Esophagus squamous epithelium (tissue), 5 donors: Measurements from ENCODE around the gene PRELID2. TPM values are rescaled to one million over a fixed set of nuclear protein-coding genes. Genes with fewer than 3 reads are reported as not detected.

Source experiments
- DNase-seq: peaks from one replicate; lab custom pipeline; 2025; lab: John Stamatoyannopoulos, UW
- H3K27ac ChIP-seq, 4 donors: fragments of 200-600 bp; sonication (generic); one replicate each; pipeline ENCODE4 v1.5.1; 2016 to 2019; ENCODE audit warnings: mild to moderate bottlenecking in 1 of 4
- H3K27me3 ChIP-seq, 4 donors: fragments of 200-600 bp; sonication (generic); 1 replicate in 3 of 4; 2 replicates in 1 of 4; pipeline versions ENCODE4 v1.5.1 to v1.6.0; 2017 to 2021; ENCODE audit warnings: antibody characterized with exemption in 1 of 4
- H3K36me3 ChIP-seq, 3 donors: fragments of 200-600 bp; sonication (generic); one replicate each; pipeline ENCODE4 v1.5.1; 2016 to 2019
- H3K4me1 ChIP-seq, 3 donors: fragments of 200-600 bp; sonication (generic); one replicate each; pipeline ENCODE4 v1.5.1; 2017 to 2019
- H3K4me3 ChIP-seq, 4 donors: fragments of 200-600 bp; sonication (generic); 1 replicate in 3 of 4; 2 replicates in 1 of 4; pipeline ENCODE4 v1.5.1; 2016 to 2019; ENCODE audit warnings: mild to moderate bottlenecking in 2 of 4, moderate library complexity in 1 of 4
- H3K9me3 ChIP-seq, 3 donors: fragments of 200-600 bp; sonication (generic); one replicate each; pipeline ENCODE4 v1.5.1; 2016 to 2019
- CTCF ChIP-seq, 6 experiments: fragments of 450-650 bp in 4 of 6; fragments of 200-600 bp in 2 of 6; sonication (generic) in 2 of 6; IDR thresholded peaks; one replicate each; pipeline ENCODE4 v1.5.1; 2016 to 2019; ENCODE audit warnings: antibody characterized with exemption in 6 of 6, mild to moderate bottlenecking in 4 of 6, moderate library complexity in 4 of 6
- POLR2A ChIP-seq, 4 donors: fragments of 450-650 bp; IDR thresholded peaks; one replicate each; pipeline ENCODE4 v1.6.1; 2017; ENCODE audit warnings: antibody characterized with exemption in 4 of 4, mild to moderate bottlenecking in 4 of 4, moderate library complexity in 3 of 4
- WGBS, 2 donors: methylation state at CpG; one replicate each; pipeline ENCODE4 v1.1.5; 2018; 5-methylcytosine and 5-hydroxymethylcytosine counted together
- intact Hi-C: fragments of 100-400 bp; cut with DNase I; formaldehyde crosslinking; loops from one replicate; pipeline ENCODE4 v1.15.0; 2022
- total RNA-seq, 4 donors: library from RNA; depleted of rRNA; stranded (reverse); fragments of >200 nt; gene quantifications; one replicate each; pipeline ENCODE4 v1.1.0, GENCODE V29; 2016
- donor health status: DM: yes; HTN: yes; CAD: no.

The PRELID2 gene
- total RNA-seq, 4 donors from 2014 or later = 0.68 to 12.6 (median 6.5) TPM

DNA sequence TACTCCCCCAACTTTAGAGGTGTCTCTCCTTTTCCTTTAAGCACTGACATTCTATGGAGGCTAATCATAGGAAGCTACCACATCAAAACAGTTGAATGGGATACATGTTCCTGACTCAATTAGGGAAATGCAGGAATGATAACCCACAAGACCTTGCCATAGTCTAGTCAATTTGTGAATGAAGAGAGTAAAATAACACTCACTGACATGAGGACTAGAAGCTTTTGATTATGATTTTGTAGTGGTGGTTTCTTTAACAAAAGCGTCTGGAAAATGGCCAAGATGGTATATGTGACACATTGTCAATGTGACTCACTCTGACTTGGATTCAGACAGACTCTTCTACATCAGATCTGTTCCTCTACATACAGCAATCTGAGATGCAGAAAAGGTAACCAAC is 13.7 kb upstream of the PRELID2 start:
- no peak for TF ChIP-seq POLR2A (IDR thresholded peaks at IDR 0.05)
- TF ChIP-seq CTCF (IDR thresholded peaks at IDR 0.05) = no peak
- H3K36me3 ChIP-seq = no peaks in the 10 kb centered on the region
- H3K4me1 ChIP-seq = no peaks in the 10 kb centered on the region
- DNase-seq = no peak
- WGBS, 2 donors = 48 to 81% methylated on average over 1 of the region's 1 CpG
- H3K9me3 ChIP-seq = no peaks in the 10 kb centered on the region
- H3K27me3 ChIP-seq = no peaks in the 10 kb centered on the region
- no peak overlapping the region for H3K27ac ChIP-seq
- H3K4me3 ChIP-seq = no peak overlapping the region
- intact Hi-C loops = no loop called here

DNA sequence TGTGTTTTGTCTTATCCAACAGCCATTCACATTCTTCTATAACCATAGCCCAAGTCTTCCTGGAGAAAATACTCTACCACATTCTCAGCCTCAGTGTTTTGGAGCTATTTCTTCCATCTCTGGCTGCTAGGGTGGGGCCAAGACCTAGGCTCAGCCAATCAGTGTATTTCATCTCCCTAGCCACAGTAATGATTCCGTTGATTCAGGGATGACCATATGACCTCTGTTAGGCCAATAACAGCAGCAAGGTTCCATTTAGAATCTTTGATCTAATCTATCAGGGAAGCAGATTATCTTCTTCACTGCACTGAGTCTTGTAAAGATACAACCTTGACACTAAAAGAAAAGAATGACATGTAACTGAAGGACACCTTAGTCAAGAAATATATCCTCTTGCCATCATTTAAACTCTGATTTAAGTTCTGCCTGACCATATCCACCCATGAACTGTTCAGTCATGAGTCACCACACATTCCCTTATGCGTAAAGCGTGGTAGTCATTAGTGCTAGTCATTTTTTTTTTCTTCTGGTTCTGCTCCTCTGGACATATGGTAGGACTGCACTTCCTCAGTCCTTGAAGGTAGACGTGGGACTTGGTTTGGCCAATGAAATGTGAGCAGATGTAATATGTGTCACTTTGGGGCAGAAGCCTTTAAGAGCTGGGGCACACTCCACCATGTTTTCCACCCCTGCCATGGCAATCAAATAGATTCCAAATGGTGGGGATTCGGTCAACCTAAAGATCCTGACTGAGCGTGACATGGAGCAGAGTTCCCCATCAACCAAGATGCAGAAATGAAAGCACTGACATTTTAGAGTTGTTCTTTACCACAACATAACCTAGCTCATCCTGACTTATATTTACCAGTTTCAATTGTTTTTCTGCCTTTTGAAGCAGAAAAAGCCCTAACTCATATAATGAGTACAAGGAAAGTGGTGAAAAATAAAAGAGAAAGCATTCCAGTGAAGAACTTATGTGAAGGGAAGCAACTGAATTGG is 12.7 kb upstream of the PRELID2 start:
- Histone ChIP-seq H3K36me3 (no peaks in the 10 kb centered on the region), H3K27me3 (no peaks in the 10 kb centered on the region), H3K4me1 (no peaks in the 10 kb centered on the region), H3K4me3 (no peak overlapping the region), H3K9me3 (no peaks in the 10 kb centered on the region), H3K27ac (no peak overlapping the region)
- WGBS, 2 donors = 68 to 76% methylated on average over 6 of the region's 6 CpGs
- no peak for TF ChIP-seq POLR2A (IDR thresholded peaks at IDR 0.05)
- no peak for TF ChIP-seq CTCF (IDR thresholded peaks at IDR 0.05)
- intact Hi-C loops = no loop called here
- DNase-seq = no peak

GRCh38 chr5:145846081-145846480 is 10.9 kb upstream of the PRELID2 start:
- WGBS, 2 donors = 62 to 79% methylated on average over 3 of the region's 3 CpGs
- H3K27me3 ChIP-seq = no peaks in the 10 kb centered on the region
- H3K4me1 ChIP-seq = no peaks in the 10 kb centered on the region
- H3K27ac ChIP-seq = no peak overlapping the region
- H3K36me3 ChIP-seq = no peaks in the 10 kb centered on the region
- DNase-seq = no peak
- H3K9me3 ChIP-seq = no peaks in the 10 kb centered on the region
- intact Hi-C loops = no loop called here
- H3K4me3 ChIP-seq = no peak overlapping the region
- TF ChIP-seq POLR2A (IDR thresholded peaks at IDR 0.05) = no peak
- no peak for TF ChIP-seq CTCF (IDR thresholded peaks at IDR 0.05)

DNA sequence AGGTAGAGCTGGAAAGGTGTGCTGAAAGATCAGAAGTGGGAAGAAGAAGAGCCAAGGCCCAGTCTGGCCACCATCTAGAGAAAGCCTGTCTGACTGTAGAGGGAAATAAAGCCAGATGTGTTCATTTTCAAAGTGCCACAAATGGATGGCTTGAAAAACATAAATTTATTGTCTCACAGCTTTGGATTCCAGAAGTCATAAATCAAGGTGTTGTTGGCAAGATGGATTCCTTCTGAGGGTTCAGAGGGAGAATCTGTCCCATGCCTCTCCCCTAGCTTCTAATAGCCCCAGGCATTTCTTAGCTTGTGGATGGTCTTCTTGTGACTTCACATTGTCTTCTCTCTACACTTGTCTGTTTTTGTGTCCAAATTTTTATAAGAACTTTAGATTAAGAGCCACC is 6.2 kb upstream of the PRELID2 start:
- H3K4me3 ChIP-seq = no peak overlapping the region
- no peaks in the 10 kb centered on the region for H3K9me3 ChIP-seq
- no peak for DNase-seq
- TF ChIP-seq POLR2A (IDR thresholded peaks at IDR 0.05) (no peak), CTCF (IDR thresholded peaks at IDR 0.05) (no peak)
- no peaks in the 10 kb centered on the region for H3K27me3 ChIP-seq
- H3K36me3 ChIP-seq = no peaks in the 10 kb centered on the region
- intact Hi-C loops = no loop called here
- no peak overlapping the region for H3K27ac ChIP-seq
- peaks cover 0 to under 1% (median 0%) of the 10 kb centered on the region in 3 donors for H3K4me1 ChIP-seq

GRCh38 chr5:145840458-145841132 is 5.5 kb upstream of the PRELID2 start:
- Histone ChIP-seq H3K4me1 (peaks cover 0 to 8% (median 4%) of the 10 kb centered on the region in 3 donors), H3K36me3 (no peaks in the 10 kb centered on the region), H3K4me3 (no peak overlapping the region), H3K9me3 (no peaks in the 10 kb centered on the region), H3K27ac (no peak overlapping the region), H3K27me3 (no peaks in the 10 kb centered on the region)
- WGBS, 2 donors = 76 to 82% methylated on average over 3 of the region's 3 CpGs
- TF ChIP-seq CTCF (IDR thresholded peaks at IDR 0.05) (no peak), POLR2A (IDR thresholded peaks at IDR 0.05) (no peak)
- DNase-seq = no peak
- intact Hi-C loops = no loop called here
